LNCaP clone FGC (cell line): ENCODE measurements around the gene AHCYL2.

Experiments used
- DNase-seq: peaks from one replicate; pipeline ENCODE4 v3.0.0-alpha.2; 2011; ENCODE audit warnings: low read depth
- H3K4me3 ChIP-seq: 2 replicates; pipeline ENCODE4 v1.5.1; 2011; ENCODE audit warnings: mild to moderate bottlenecking, low read depth, low read length, control low read depth
- TF ChIP-seq, protein P1 (sequence below): IDR thresholded peaks from 2 replicates; pipeline ENCODE4 v1.5.1; 2012; ENCODE audit warnings: mild to moderate bottlenecking; ENCODE audit not compliant: control insufficient read depth, insufficient read depth; ENCODE audit errors: extremely low read depth

The AHCYL2 gene

DNA sequence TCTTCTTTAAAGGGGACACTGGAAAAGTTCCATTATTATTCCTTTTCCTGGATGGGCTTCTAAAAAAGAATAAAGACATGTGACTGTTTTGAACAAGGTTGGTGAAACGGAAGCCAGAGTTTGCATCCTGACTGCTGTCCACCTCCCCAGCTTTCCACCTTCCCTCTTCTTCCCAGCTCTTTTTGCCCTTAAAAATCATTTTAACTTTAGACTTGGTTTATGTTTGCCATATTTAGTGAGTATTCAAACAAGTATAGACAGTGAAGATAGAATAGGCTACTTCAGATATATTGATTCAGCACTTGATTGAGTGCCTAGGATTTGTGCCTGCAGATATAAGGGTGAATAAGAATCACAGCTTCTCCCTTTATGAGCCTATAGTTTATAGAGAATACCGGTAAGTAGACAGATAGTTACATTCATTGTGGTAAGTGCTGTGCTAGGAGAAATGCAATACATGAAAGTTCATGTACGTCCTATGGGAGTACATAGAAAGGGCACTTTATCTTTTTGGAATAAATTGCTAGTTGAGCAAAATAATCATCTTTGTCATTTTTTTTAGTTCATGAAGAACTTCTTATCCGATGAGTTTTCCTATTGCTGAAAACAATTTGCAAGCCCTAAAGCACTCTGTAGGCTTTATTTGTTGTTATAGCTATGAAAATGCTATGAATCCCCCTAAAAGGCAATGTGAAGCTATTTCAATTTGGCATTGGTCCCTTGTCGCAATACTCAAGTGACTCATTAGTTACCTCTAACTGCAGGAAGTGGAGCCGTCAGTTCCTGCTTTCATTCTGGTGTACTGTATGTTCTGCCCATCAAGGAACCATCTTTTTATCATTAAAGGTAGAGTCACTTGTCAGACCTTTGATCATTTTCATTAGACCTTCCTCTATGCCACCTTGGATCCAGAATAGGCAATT, 152.2 kb downstream of the AHCYL2 start:
- TF ChIP-seq, protein P1, sequence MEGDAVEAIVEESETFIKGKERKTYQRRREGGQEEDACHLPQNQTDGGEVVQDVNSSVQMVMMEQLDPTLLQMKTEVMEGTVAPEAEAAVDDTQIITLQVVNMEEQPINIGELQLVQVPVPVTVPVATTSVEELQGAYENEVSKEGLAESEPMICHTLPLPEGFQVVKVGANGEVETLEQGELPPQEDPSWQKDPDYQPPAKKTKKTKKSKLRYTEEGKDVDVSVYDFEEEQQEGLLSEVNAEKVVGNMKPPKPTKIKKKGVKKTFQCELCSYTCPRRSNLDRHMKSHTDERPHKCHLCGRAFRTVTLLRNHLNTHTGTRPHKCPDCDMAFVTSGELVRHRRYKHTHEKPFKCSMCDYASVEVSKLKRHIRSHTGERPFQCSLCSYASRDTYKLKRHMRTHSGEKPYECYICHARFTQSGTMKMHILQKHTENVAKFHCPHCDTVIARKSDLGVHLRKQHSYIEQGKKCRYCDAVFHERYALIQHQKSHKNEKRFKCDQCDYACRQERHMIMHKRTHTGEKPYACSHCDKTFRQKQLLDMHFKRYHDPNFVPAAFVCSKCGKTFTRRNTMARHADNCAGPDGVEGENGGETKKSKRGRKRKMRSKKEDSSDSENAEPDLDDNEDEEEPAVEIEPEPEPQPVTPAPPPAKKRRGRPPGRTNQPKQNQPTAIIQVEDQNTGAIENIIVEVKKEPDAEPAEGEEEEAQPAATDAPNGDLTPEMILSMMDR = no peak
- H3K4me3 ChIP-seq = no peak overlapping the region
- DNase-seq = no peak

DNA sequence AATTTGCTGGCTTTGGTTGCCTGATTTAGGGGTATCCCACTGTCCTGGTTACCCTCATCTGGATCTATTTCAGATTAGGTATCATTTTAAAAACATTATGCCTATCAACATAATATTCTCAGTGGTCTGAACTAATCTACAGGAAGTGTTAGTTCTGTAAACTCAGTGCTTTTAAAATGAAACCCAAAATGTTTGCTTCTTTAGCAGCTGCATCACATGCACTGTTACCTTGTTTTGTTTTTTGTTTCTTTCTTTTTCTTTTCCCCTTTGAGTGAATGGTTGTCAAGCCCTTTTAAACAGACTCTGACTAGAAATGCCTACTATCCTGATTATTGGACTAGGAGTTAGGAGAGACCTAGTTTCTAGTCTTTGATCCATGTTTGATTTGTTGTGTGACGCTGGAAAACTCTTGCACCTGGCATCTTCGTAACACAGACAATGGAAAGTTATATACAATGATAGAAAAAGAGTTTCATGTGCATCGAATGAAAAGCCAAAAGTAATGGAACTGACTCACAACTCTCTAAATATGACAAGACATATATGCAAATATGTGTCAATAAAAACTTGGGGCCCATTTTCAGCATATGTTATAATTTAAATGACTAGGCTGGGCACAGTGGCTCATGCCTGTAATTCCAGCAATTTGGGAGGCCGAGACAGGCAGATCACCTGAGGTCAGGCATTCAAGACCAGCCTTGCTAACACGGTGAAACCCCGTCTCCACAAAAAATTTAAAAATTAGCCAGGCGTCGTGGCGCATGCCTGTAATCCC, 157.1 kb downstream of the AHCYL2 start:
- TF ChIP-seq, protein P1 = no peak
- no peak for DNase-seq

DNA sequence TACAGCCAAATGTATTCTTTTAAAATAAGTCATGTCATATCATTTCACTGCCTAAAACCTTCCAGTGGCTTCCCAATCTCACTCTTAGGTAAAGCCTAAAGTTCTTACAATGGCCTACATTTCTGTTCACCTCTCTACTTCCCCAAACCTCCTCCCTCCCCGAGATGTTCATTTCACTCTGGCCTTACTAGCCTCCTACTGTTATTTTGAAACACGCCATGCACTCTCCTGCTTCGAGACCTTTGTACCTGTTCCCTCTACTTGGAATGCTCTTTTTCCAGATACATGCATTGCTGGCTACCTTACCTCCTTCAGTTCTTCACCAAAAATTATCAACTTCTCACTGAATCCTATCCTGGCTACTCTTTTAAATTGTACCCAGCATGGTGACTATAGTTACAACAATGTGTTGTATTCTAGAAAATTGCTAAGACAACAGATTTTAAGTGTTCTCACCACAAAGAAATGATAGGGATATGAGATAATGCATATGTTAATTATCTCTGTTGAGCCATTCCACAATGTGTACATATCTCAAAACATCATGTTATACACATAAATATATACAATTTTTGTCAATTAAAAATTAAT, 158.8 kb downstream of the AHCYL2 start:
- TF ChIP-seq, protein P1 = no peak

More for the DNA sequence above, 157.1 kb downstream of the AHCYL2 start:
- H3K4me3 ChIP-seq = no peak overlapping the region

DNA sequence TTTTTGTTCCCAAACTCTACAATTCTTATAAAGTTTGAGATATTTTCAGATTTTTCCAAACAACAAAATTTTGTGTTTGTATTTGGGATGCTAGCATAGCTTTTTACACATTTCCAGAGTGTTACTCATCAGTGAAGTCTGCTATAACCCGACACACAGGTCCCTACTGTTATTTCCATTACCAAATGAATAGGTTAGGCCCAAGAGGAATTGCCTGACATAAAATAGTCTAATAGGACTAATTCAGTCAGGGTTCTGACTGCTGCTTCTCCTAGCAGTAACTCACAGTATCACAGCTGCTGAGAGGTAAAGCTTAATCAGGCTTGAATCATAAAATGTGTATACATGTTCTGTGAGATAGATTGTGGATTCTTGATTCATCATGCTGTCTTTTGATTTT, 160.3 kb downstream of the AHCYL2 start:
- H3K4me3 ChIP-seq = no peak overlapping the region
- TF ChIP-seq, protein P1 = no peak

More for the DNA sequence above, 158.8 kb downstream of the AHCYL2 start:
- DNase-seq = no peak
- H3K4me3 ChIP-seq = no peak overlapping the region

DNA sequence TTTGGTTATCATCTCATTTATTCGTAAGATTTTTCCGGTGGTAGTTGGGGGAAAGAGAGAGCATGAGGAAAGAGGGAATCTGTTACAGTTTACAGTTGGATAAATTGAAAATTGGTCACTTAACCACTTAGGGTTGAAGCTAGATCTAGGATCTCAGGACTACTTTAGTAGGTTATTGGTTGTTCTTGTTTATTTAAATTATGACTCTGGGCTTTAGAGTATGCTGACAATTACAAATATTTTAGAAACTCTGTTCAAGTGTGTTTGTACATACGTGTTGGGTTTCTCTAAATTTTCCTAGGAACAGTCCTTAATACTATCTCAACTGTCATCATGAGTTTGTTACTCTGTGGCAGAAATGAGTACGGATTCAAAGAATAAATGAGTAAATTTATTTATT, 160.8 kb downstream of the AHCYL2 start:
- H3K4me3 ChIP-seq = no peak overlapping the region
- no peak for DNase-seq
- TF ChIP-seq, protein P1 = no peak

More for the DNA sequence above, 160.3 kb downstream of the AHCYL2 start:
- DNase-seq = no peak

DNA sequence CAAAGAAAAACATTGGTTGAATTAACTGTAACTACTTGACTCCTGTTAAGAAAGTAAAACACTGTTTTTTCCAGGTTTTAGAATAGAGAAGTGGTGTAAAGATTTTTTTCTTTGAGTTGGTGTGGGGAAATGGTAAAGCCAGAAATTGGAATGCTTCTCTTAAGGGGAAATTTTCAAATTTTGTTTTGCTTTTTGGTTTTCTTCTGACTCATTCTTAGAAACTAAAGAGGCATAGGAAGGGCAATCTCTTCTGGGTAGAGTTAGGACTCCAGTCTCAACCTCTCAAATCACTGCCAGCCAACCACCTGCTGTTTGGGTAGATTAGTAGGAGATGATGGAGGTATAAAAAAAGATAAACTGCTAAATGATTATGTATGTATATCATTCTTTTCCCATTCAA, 161.7 kb downstream of the AHCYL2 start:
- no peak overlapping the region for H3K4me3 ChIP-seq
- TF ChIP-seq, protein P1 = no peak
- no peak for DNase-seq
